IMR-90 (cell line): ENCODE measurements around the gene NFKBIE. TPM values are rescaled to one million over a fixed set of nuclear protein-coding genes. Genes with fewer than 3 reads are reported as not detected.

Experiments used
- ATAC-seq: fragments of 200-7000 bp; cut with Tn5 transposase; 2 replicates; pipeline ENCODE4 v1.9.1; 2020; ENCODE audit warnings: low read depth, mild to moderate bottlenecking, moderate library complexity
- BruUV-seq: library from RNA; stranded (reverse); fragments of 400-500 nt; replicated peaks from 2 replicates; lab custom pipeline; 2021; lab: Mats Ljungman, UMichigan
- CTCF ChIA-PET: fragments of 300-600 bp; formaldehyde crosslinking; extraction: SDS; loops from one replicate; lab custom pipeline; 2021; ENCODE audit warnings: antibody characterized with exemption; lab: Yijun Ruan, JAX
- POLR2A ChIA-PET: fragments of 300-600 bp; sonication (Branson Sonifier 250); formaldehyde crosslinking; loops from one replicate; lab custom pipeline; 2022; ENCODE audit warnings: antibody characterized with exemption; ENCODE audit not compliant: unreplicated experiment; lab: Charles Lee
- DNase-seq: peaks from one replicate; pipeline ENCODE4 v3.0.0; 2013
- H2AFZ ChIP-seq: replicated peaks from 2 replicates; pipeline ENCODE3; 2013; ENCODE audit warnings: low read length, mild to moderate bottlenecking; ENCODE audit not compliant: poor library complexity
- H2AK5ac ChIP-seq: 2 replicates; pipeline ENCODE4 v1.6.1; 2013; ENCODE audit warnings: low read depth, low read length, inconsistent platforms
- H2AK9ac ChIP-seq: replicated peaks from 2 replicates; pipeline ENCODE3; 2013; ENCODE audit warnings: mild to moderate bottlenecking, low read depth, low read length, moderate library complexity; ENCODE audit not compliant: poor library complexity
- H2BK120ac ChIP-seq: 2 replicates; pipeline ENCODE4 v1.6.1; 2013; ENCODE audit warnings: low read depth, low read length, inconsistent platforms
- H2BK15ac ChIP-seq: 3 replicates; pipeline ENCODE4 v1.6.1; 2013; ENCODE audit warnings: low read depth, low read length, inconsistent platforms
- H2BK20ac ChIP-seq: 2 replicates; pipeline ENCODE4 v1.6.1; 2013; ENCODE audit warnings: low read depth, mild to moderate bottlenecking, inconsistent platforms, low read length, moderate library complexity
- H2BK5ac ChIP-seq: 2 replicates; pipeline ENCODE4 v1.6.1; 2013; ENCODE audit warnings: mild to moderate bottlenecking, low read depth, low read length, inconsistent platforms; ENCODE audit not compliant: poor library complexity, severe bottlenecking
- H3K14ac ChIP-seq: replicated peaks from 2 replicates; pipeline ENCODE4 v1.6.1; 2013; ENCODE audit warnings: low read depth, low read length, inconsistent platforms
- H3K18ac ChIP-seq: 2 replicates; pipeline ENCODE4 v1.6.1; 2013; ENCODE audit warnings: low read depth, low read length, control low read depth
- H3K23ac ChIP-seq: 2 replicates; pipeline ENCODE4 v1.6.1; 2013; ENCODE audit warnings: low read depth, low read length, inconsistent platforms
- H3K27ac ChIP-seq: 2 replicates; pipeline ENCODE4 v1.5.1; 2013; ENCODE audit warnings: mild to moderate bottlenecking, control low read depth, low read length; ENCODE audit not compliant: insufficient read depth
- H3K27me3 ChIP-seq: 2 replicates; pipeline ENCODE4 v1.6.1; 2013; ENCODE audit warnings: low read length; ENCODE audit not compliant: control insufficient read depth, insufficient read depth
- H3K36me3 ChIP-seq: 2 replicates; pipeline ENCODE4 v1.6.1; 2013; ENCODE audit warnings: low read length, mixed read lengths; ENCODE audit not compliant: control insufficient read depth, insufficient read depth
- H3K4ac ChIP-seq: 2 replicates; pipeline ENCODE4 v1.6.1; 2013; ENCODE audit warnings: low read depth, low read length, inconsistent platforms
- H3K4me1 ChIP-seq: 2 replicates; pipeline ENCODE4 v1.6.1; 2013; ENCODE audit warnings: low read length, mixed read lengths; ENCODE audit not compliant: control insufficient read depth, insufficient read depth
- H3K4me2 ChIP-seq: 2 replicates; pipeline ENCODE4 v1.6.1; 2013; ENCODE audit warnings: low read depth, mild to moderate bottlenecking, control low read depth, low read length, moderate library complexity
- H3K4me3 ChIP-seq: 2 replicates; pipeline ENCODE4 v1.5.1; 2013; ENCODE audit warnings: low read depth, mild to moderate bottlenecking, control low read depth, low read length, moderate library complexity; ENCODE audit not compliant: insufficient read depth
- H3K56ac ChIP-seq: 2 replicates; pipeline ENCODE4 v1.6.1; 2013; ENCODE audit warnings: low read length, inconsistent platforms; ENCODE audit not compliant: insufficient read depth; ENCODE audit errors: extremely low read depth
- H3K79me1 ChIP-seq, 2 experiments: 2 replicates each; pipeline ENCODE4 v1.6.1; 2013; ENCODE audit warnings: low read length in 2 of 2, inconsistent platforms in 1 of 2, low read depth in 1 of 2
- H3K9ac ChIP-seq: 2 replicates; pipeline ENCODE4 v1.6.1; 2013; ENCODE audit warnings: low read depth, low read length, control low read depth
- H3K9me1 ChIP-seq: 2 replicates; pipeline ENCODE4 v1.6.1; 2013; ENCODE audit warnings: low read length, inconsistent platforms; ENCODE audit not compliant: insufficient read depth
- H3K9me3 ChIP-seq: 2 replicates; pipeline ENCODE4 v1.6.1; 2013; ENCODE audit warnings: low read length; ENCODE audit not compliant: control insufficient read depth, insufficient read depth
- H4K20me1 ChIP-seq: 2 replicates; pipeline ENCODE4 v1.6.1; 2013; ENCODE audit warnings: low read length, inconsistent platforms; ENCODE audit not compliant: insufficient read depth
- H4K5ac ChIP-seq: 2 replicates; pipeline ENCODE4 v1.6.1; 2013; ENCODE audit warnings: mild to moderate bottlenecking, low read depth, low read length, control low read depth
- H4K8ac ChIP-seq, 2 experiments: 2 replicates each; pipeline ENCODE4 v1.6.1; 2013; ENCODE audit warnings: low read depth in 2 of 2, low read length in 2 of 2, control low read depth in 1 of 2, inconsistent platforms in 1 of 2
- H4K91ac ChIP-seq: 2 replicates; pipeline ENCODE4 v1.6.1; 2013; ENCODE audit warnings: low read depth, low read length, inconsistent platforms; ENCODE audit not compliant: insufficient read depth
- CEBPB ChIP-seq: IDR thresholded peaks from 2 replicates; pipeline ENCODE4 v1.6.1; 2012; ENCODE audit warnings: low read depth, low read length, improper control_type of control experiment
- ELK1 ChIP-seq: fragments of 150-350 bp; IDR thresholded peaks from 2 replicates; pipeline ENCODE4 v1.6.1; 2016; ENCODE audit warnings: low read depth, mild to moderate bottlenecking, low read length, moderate library complexity, borderline replicate concordance
- FOS ChIP-seq: fragments of 150-350 bp; IDR thresholded peaks from 2 replicates; pipeline ENCODE4 v1.6.1; 2016; ENCODE audit warnings: low read depth, low read length
- MAFK ChIP-seq: IDR thresholded peaks from 2 replicates; pipeline ENCODE4 v1.6.1; 2012; ENCODE audit warnings: low read depth, low read length, improper control_type of control experiment
- MAZ ChIP-seq: IDR thresholded peaks from 2 replicates; pipeline ENCODE4 v1.6.1; 2012; ENCODE audit warnings: low read depth, mild to moderate bottlenecking, low read length, improper control_type of control experiment, moderate library complexity, borderline replicate concordance
- MXI1 ChIP-seq: IDR thresholded peaks from 2 replicates; pipeline ENCODE4 v1.6.1; 2012; ENCODE audit warnings: low read depth, mild to moderate bottlenecking, low read length, moderate library complexity, borderline replicate concordance
- NFE2L2 ChIP-seq: fragments of 150-350 bp; IDR thresholded peaks from 2 replicates; pipeline ENCODE4 v1.6.1; 2016; ENCODE audit warnings: low read depth, mild to moderate bottlenecking, low read length
- POLR2A ChIP-seq: IDR thresholded peaks from 2 replicates; pipeline ENCODE4 v1.6.1; 2012; ENCODE audit warnings: mild to moderate bottlenecking, low read depth, low read length
- RAD21 ChIP-seq: IDR thresholded peaks from 2 replicates; pipeline ENCODE4 v1.6.1; 2012; ENCODE audit warnings: low read length, improper control_type of control experiment
- RFX5 ChIP-seq: IDR thresholded peaks from 2 replicates; pipeline ENCODE4 v1.8.0; 2012; ENCODE audit warnings: low read depth, mild to moderate bottlenecking, low read length, moderate library complexity
- SMC3 ChIP-seq: fragments of 150-350 bp; IDR thresholded peaks from 2 replicates; pipeline ENCODE4 v1.6.1; 2016; ENCODE audit warnings: low read depth, mild to moderate bottlenecking, antibody characterized with exemption, low read length, moderate library complexity
- USF2 ChIP-seq: fragments of 150-350 bp; IDR thresholded peaks from 2 replicates; pipeline ENCODE4 v1.6.1; 2017; ENCODE audit warnings: mild to moderate bottlenecking, antibody characterized with exemption, low read length, low read depth
- WGBS, 2 experiments: methylation state at CpG; one replicate each; pipeline versions ENCODE4 v1.1.5 to v1.1.7; 2013; ENCODE audit warnings: missing lambda C conversion rate in 2 of 2; ENCODE audit not compliant: insufficient read length in 1 of 2; ENCODE audit errors: extremely low coverage in 2 of 2; 5-methylcytosine and 5-hydroxymethylcytosine counted together
- dilution Hi-C: fragments of 300-500 bp; cut with HindIII; formaldehyde crosslinking; loops from one replicate; pipeline ENCODE4 v1.14.3; 2018; ENCODE audit warnings: low sequenced_read_pairs; ENCODE audit not compliant: unreplicated experiment
- in situ Hi-C: fragments of 300-500 bp; cut with MboI; formaldehyde crosslinking; loops from 3 replicates; pipeline ENCODE4 v1.14.3; 2019; ENCODE audit warnings: low sequenced_read_pairs, inconsistent platforms, mixed read lengths
- intact Hi-C: fragments of 100-400 bp; cut with micrococcal nuclease; formaldehyde crosslinking; loops from 2 replicates; pipeline ENCODE4 v1.10.0; 2022
- polyA plus RNA-seq, 3 experiments: library from polyadenylated mRNA; depleted of rRNA; stranded (reverse); fragments of >200 nt; gene quantifications; 2 replicates each; pipeline ENCODE4 v1.2.3, GENCODE V29; 2012; ENCODE audit warnings: low replicate concordance in 1 of 3
- total RNA-seq: library from RNA; depleted of rRNA; stranded (reverse); fragments of >200 nt; gene quantifications from 2 replicates; pipeline ENCODE4 v1.2.3, GENCODE V29; 2012
- TF ChIP-seq, protein P1 (sequence below): conservative IDR thresholded peaks from 2 replicates; pipeline ENCODE4 v1.5.1; 2012; ENCODE audit warnings: mild to moderate bottlenecking, low read depth, low read length, improper control_type of control experiment

The NFKBIE gene
- total and polyA plus RNA-seq, 2 of the 4 experiments (the other 2 are of a cell fraction): 7.9 to 13.0 TPM

- BruUV-seq: no TSS peak
- H3K27me3 ChIP-seq: no peaks in the 10 kb centered on the region
- no peak overlapping the region for H2AFZ ChIP-seq
- H3K9ac ChIP-seq: no peak overlapping the region
- H4K91ac ChIP-seq: no peak overlapping the region
- WGBS, 2 experiments: no CpG with 5 or more reads among the region's 8 CpGs
- ATAC-seq: no peak
- no peak for TF ChIP-seq USF2
- TF ChIP-seq, protein P1, sequence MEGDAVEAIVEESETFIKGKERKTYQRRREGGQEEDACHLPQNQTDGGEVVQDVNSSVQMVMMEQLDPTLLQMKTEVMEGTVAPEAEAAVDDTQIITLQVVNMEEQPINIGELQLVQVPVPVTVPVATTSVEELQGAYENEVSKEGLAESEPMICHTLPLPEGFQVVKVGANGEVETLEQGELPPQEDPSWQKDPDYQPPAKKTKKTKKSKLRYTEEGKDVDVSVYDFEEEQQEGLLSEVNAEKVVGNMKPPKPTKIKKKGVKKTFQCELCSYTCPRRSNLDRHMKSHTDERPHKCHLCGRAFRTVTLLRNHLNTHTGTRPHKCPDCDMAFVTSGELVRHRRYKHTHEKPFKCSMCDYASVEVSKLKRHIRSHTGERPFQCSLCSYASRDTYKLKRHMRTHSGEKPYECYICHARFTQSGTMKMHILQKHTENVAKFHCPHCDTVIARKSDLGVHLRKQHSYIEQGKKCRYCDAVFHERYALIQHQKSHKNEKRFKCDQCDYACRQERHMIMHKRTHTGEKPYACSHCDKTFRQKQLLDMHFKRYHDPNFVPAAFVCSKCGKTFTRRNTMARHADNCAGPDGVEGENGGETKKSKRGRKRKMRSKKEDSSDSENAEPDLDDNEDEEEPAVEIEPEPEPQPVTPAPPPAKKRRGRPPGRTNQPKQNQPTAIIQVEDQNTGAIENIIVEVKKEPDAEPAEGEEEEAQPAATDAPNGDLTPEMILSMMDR: no peak
- no peak for TF ChIP-seq SMC3
- TF ChIP-seq RFX5: no peak
- no peak for TF ChIP-seq POLR2A
- TF ChIP-seq FOS: no peak
- TF ChIP-seq MAFK: no peak
- no peak for TF ChIP-seq CEBPB
- no peak for TF ChIP-seq MXI1
- no peak for TF ChIP-seq MAZ
- TF ChIP-seq RAD21: no peak
- no peak for TF ChIP-seq NFE2L2
- no peak for TF ChIP-seq ELK1
- CTCF ChIA-PET: no interaction called here
- H2AK9ac ChIP-seq: no peak overlapping the region
- no peak overlapping the region for H2BK20ac ChIP-seq
- in situ Hi-C loops: no loop called here
- no peak overlapping the region for H2AK5ac ChIP-seq
- POLR2A ChIA-PET: no interaction called here
- H2BK120ac ChIP-seq: no peak overlapping the region
- peaks cover 11% of the 10 kb centered on the region in 2 experiments for H3K79me1 ChIP-seq
- H2BK15ac ChIP-seq: no peak overlapping the region
- no peak for DNase-seq
- dilution Hi-C loops: no loop called here
- H4K8ac ChIP-seq: no peak overlapping the region
- intact Hi-C loops: no loop called here
- no peak overlapping the region for H3K27ac ChIP-seq
- H3K4me1 ChIP-seq: peaks cover 3% of the 10 kb centered on the region
- no peak overlapping the region for H2BK5ac ChIP-seq
- H3K36me3 ChIP-seq: peaks cover 74% of the 10 kb centered on the region
- H4K5ac ChIP-seq: no peak overlapping the region
- H3K9me3 ChIP-seq: no peaks in the 10 kb centered on the region
- H3K4ac ChIP-seq: no peak overlapping the region
- peaks cover 3% of the 10 kb centered on the region for H3K9me1 ChIP-seq
- H4K20me1 ChIP-seq: no peaks in the 10 kb centered on the region
- no peak overlapping the region for H3K23ac ChIP-seq
- no peak overlapping the region for H3K4me3 ChIP-seq
- no peak overlapping the region for H3K4me2 ChIP-seq
- H3K56ac ChIP-seq: no peak overlapping the region
- H3K14ac ChIP-seq: no peak overlapping the region
- no peak overlapping the region for H3K18ac ChIP-seq
Observed at GRCh38 chr6:44306710-44307109, 41.4 kb upstream of the NFKBIE start.
